Spinal cord (tissue), 10 donors: ENCODE data around the gene HS3ST2. TPM values are rescaled to one million over a fixed set of nuclear protein-coding genes. Genes with fewer than 3 reads are reported as not detected.

Experiments
- DNase-seq, 6 donors: peaks; one replicate each; pipeline versions ENCODE4 v3.0.0 to v3.0.0-alpha.2; 2013 to 2015; ENCODE audit warnings: low spot score in 6 of 6, low read depth in 4 of 6
- H3K27ac ChIP-seq: one replicate; pipeline ENCODE4 v1.5.1; 2013; ENCODE audit warnings: low read depth, low read length, control low read depth
- H3K27me3 ChIP-seq: one replicate; pipeline ENCODE4 v1.6.1; 2013; ENCODE audit warnings: low read length; ENCODE audit not compliant: control insufficient read depth, insufficient read depth
- H3K36me3 ChIP-seq: one replicate; pipeline ENCODE4 v1.6.1; 2013; ENCODE audit warnings: low read length; ENCODE audit not compliant: control insufficient read depth, insufficient read depth
- H3K4me1 ChIP-seq: one replicate; pipeline ENCODE4 v1.6.1; 2013; ENCODE audit warnings: low read length; ENCODE audit not compliant: control insufficient read depth, insufficient read depth
- H3K4me3 ChIP-seq: one replicate; pipeline ENCODE4 v1.5.1; 2013; ENCODE audit warnings: low read depth, low read length, control low read depth
- H3K9me3 ChIP-seq: one replicate; pipeline ENCODE4 v1.6.1; 2013; ENCODE audit warnings: low read length; ENCODE audit not compliant: control insufficient read depth, insufficient read depth
- WGBS: methylation state at CpG from one replicate; pipeline ENCODE4 v1.1.5; 2013; ENCODE audit warnings: missing lambda C conversion rate; ENCODE audit not compliant: insufficient coverage; 5-methylcytosine and 5-hydroxymethylcytosine counted together
- polyA plus RNA-seq, 2 donors: library from polyadenylated mRNA; unstranded; fragments of 120-200 nt; gene quantifications; one replicate each; pipeline ENCODE4 v1.2.1, GENCODE V29; 2013; ENCODE audit not compliant: insufficient read length in 2 of 2
- total RNA-seq, 2 donors: library from RNA; depleted of rRNA in 1 of 2; stranded (reverse); fragments of 120-200 nt in 1 of 2; fragments of >200 nt in 1 of 2; gene quantifications; one replicate each; pipeline versions ENCODE4 v1.2.3 to v1.2.4, GENCODE V29; 2013 to 2014
- donor health status: healthy.

HS3ST2 gene
- total and polyA plus RNA-seq, 4 donors = 1.2 to 16.6 (median 12.3) TPM

GRCh38 chr16:22912654-22913053, 98.7 kb downstream of the HS3ST2 start:
- no peaks in the 10 kb centered on the region for H3K9me3 ChIP-seq
- 44% methylated on average over 3 of the region's 7 CpGs for WGBS

DNA sequence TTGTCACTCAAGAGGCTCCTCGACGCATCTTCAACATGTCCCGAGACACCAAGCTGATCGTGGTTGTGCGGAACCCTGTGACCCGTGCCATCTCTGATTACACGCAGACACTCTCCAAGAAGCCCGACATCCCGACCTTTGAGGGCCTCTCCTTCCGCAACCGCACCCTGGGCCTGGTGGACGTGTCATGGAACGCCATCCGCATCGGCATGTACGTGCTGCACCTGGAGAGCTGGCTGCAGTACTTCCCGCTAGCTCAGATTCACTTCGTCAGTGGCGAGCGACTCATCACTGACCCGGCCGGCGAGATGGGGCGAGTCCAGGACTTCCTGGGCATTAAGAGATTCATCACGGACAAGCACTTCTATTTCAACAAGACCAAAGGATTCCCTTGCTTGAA, 101.0 kb downstream of the HS3ST2 start:
- H3K4me1 ChIP-seq = peaks cover 13% of the 10 kb centered on the region
- H3K27ac ChIP-seq = no peak overlapping the region
- 97% methylated on average over 25 of the region's 25 CpGs for WGBS
- peaks cover 4% of the 10 kb centered on the region for H3K36me3 ChIP-seq
- H3K4me3 ChIP-seq = no peak overlapping the region
- H3K9me3 ChIP-seq = no peaks in the 10 kb centered on the region
- no peaks in the 10 kb centered on the region for H3K27me3 ChIP-seq
- no peak for DNase-seq

More at GRCh38 chr16:22912654-22913053, 98.7 kb downstream of the HS3ST2 start:
- H3K36me3 ChIP-seq = peaks cover 4% of the 10 kb centered on the region
- peak in 1 of 6 donors; percentile 47 for DNase-seq
- H3K27ac ChIP-seq = no peak overlapping the region
- peaks cover 6% of the 10 kb centered on the region for H3K4me1 ChIP-seq
- no peaks in the 10 kb centered on the region for H3K27me3 ChIP-seq
- H3K4me3 ChIP-seq = no peak overlapping the region

DNA sequence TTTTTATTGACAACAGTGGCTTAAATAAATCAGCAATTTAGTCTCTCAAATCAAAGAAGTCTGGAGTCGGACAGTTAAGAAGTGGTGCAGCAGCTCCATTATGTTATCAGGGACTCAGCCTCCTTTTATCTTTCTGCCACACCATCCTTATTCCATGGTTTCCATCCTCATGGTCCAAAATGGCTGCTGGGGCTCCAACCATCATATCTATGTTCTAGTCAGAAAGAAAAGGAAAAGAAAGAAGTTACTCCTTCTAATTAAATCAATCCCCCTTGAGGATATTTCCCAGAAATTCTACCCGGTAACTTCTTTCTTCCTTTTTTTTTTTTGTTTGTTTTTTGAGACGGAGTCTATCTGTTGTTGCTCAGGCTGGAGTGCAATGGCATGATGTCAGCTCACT, 109.5 kb downstream of the HS3ST2 start:
- no peaks in the 10 kb centered on the region for H3K36me3 ChIP-seq
- H3K9me3 ChIP-seq = no peaks in the 10 kb centered on the region
- no peak overlapping the region for H3K27ac ChIP-seq
- no peaks in the 10 kb centered on the region for H3K27me3 ChIP-seq
- H3K4me1 ChIP-seq = peaks cover 7% of the 10 kb centered on the region
- no peak for DNase-seq
- WGBS = 100% methylated on average over 1 of the region's 3 CpGs
- no peak overlapping the region for H3K4me3 ChIP-seq

GRCh38 chr16:22924492-22924891, 110.5 kb downstream of the HS3ST2 start:
- 56% methylated on average over 3 of the region's 5 CpGs for WGBS
- Histone ChIP-seq H3K4me1 (no peaks in the 10 kb centered on the region), H3K27me3 (no peaks in the 10 kb centered on the region), H3K27ac (no peak overlapping the region), H3K4me3 (no peak overlapping the region), H3K36me3 (no peaks in the 10 kb centered on the region), H3K9me3 (no peaks in the 10 kb centered on the region)
- peak in 2 of 6 donors; percentile 31 to 45 for DNase-seq

- 69% methylated on average over 10 of the region's 10 CpGs for WGBS
- H3K36me3 ChIP-seq = no peaks in the 10 kb centered on the region
- H3K4me1 ChIP-seq = no peaks in the 10 kb centered on the region
Observed at GRCh38 chr16:22926105-22926751, 112.3 kb downstream of the HS3ST2 start.

DNA sequence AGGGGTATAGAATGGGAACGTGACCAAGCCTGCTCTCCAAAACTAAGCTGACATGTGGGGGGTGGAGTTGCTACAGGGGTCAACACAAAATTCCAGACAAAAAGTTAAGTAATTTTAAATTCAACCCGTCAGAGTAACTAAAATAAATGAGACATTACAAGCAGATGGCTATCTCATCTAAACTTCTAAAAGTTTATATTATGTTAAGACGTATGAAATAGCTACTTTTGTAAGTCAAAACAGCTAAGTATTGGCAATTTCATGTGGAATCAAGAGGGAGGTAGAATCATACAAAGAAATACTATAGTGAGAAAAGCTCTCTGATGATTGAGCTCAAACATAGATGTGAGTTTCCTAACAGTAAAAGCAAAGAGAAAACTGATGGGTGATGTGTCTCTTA, 113.3 kb downstream of the HS3ST2 start:
- Histone ChIP-seq H3K4me3 (no peak overlapping the region), H3K27me3 (peaks cover 4% of the 10 kb centered on the region), H3K4me1 (no peaks in the 10 kb centered on the region), H3K27ac (no peak overlapping the region), H3K36me3 (no peaks in the 10 kb centered on the region), H3K9me3 (no peaks in the 10 kb centered on the region)
- DNase-seq = no peak
- no CpG with 5 or more reads among the region's 3 CpGs for WGBS

More at GRCh38 chr16:22926105-22926751, 112.3 kb downstream of the HS3ST2 start:
- H3K27ac ChIP-seq = no peak overlapping the region
- H3K9me3 ChIP-seq = no peaks in the 10 kb centered on the region
- no peak overlapping the region for H3K4me3 ChIP-seq
- no peak for DNase-seq
- no peaks in the 10 kb centered on the region for H3K27me3 ChIP-seq

GRCh38 chr16:22928882-22929435, 115.0 kb downstream of the HS3ST2 start:
- no peaks in the 10 kb centered on the region for H3K9me3 ChIP-seq
- no peak overlapping the region for H3K27ac ChIP-seq
- 100% methylated on average over 1 of the region's 5 CpGs for WGBS
- H3K36me3 ChIP-seq = no peaks in the 10 kb centered on the region
- no peak overlapping the region for H3K4me3 ChIP-seq
- no peaks in the 10 kb centered on the region for H3K4me1 ChIP-seq
- no peak for DNase-seq
- H3K27me3 ChIP-seq = peaks cover 7% of the 10 kb centered on the region

DNA sequence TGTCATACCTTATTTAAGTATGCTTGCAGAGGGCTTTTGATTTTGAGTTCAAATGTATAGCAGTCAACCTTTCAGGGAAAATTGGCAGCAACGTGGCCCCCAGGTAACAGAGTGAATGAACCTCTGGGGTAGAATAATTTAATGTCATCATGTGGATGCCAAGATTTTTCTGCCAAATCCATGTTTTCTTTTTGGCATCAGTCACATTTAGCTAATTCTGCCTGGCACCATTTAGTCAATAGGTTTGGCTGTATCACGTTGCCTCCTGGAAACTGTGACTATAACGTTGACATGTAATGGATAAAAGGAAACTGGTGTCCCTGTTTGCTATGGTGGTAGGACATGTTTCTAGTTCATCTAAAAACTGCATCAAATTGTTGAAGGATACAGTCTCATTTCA, 115.5 kb downstream of the HS3ST2 start:
- H3K27me3 ChIP-seq = peaks cover 7% of the 10 kb centered on the region
- H3K36me3 ChIP-seq = no peaks in the 10 kb centered on the region
- H3K4me1 ChIP-seq = no peaks in the 10 kb centered on the region
- H3K4me3 ChIP-seq = no peak overlapping the region
- no peaks in the 10 kb centered on the region for H3K9me3 ChIP-seq
- DNase-seq = peak in 2 of 6 donors; percentile 33 to 51
- no peak overlapping the region for H3K27ac ChIP-seq
- no CpG with 5 or more reads among the region's 3 CpGs for WGBS

- no peak for DNase-seq
- Histone ChIP-seq H3K4me1 (no peaks in the 10 kb centered on the region), H3K36me3 (no peaks in the 10 kb centered on the region), H3K9me3 (no peaks in the 10 kb centered on the region), H3K27me3 (peaks cover 7% of the 10 kb centered on the region), H3K27ac (no peak overlapping the region), H3K4me3 (no peak overlapping the region)
- 46% methylated on average over 4 of the region's 8 CpGs for WGBS
Observed at GRCh38 chr16:22932032-22932771, 118.2 kb downstream of the HS3ST2 start.
